ENCODE measurements around the gene RNF182.

DNA sequence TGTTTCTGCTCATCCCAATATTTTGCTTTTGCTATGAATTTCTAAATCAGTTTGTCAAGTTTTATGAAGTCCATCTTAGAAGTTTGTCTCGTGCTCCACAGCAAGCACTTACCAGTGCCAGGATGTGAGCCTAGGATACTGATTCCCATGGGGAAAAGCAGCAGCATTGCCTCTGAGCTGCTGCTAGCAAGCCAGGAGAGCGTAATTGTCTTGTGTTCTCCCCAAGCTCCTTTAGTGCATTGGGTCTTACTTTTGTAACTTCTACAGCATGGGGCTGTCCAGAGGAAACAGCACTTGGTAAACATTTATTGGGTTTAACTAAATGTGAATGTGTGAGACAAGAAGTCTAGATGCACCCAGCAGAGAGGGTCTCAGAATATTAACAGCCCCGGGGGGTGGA, 76.1 kb downstream of the RNF182 start:
- TF ChIP-seq POLR2AphosphoS5 (IDR thresholded peaks at IDR 0.05; ENCODE audit: low read length) (no peak), JUNB (IDR thresholded peaks at IDR 0.05) (no peak), FOS (IDR thresholded peaks at IDR 0.05; ENCODE audit: borderline replicate concordance, extremely low read depth, insufficient read length) (no peak), EP300 (IDR thresholded peaks at IDR 0.05; ENCODE audit: borderline replicate concordance in 1 of 2, control insufficient read depth in 1 of 2, low read depth in 2 of 2, low read length in 2 of 2) (no peak), MEF2B (IDR thresholded peaks at IDR 0.05; ENCODE audit: partially characterized antibody, poor library complexity, severe bottlenecking) (no peak), RAD21 (IDR thresholded peaks at IDR 0.05; ENCODE audit: insufficient read depth, low read depth, low read length) (no peak), ATF7 (IDR thresholded peaks at IDR 0.05; ENCODE audit: low read depth) (no peak), CREB1 (IDR thresholded peaks at IDR 0.05; ENCODE audit: low read depth) (no peak), FOXM1 (IDR thresholded peaks at IDR 0.05; ENCODE audit: low read depth, low read length) (no peak), TCF12 (IDR thresholded peaks at IDR 0.05; ENCODE audit: low read depth, low read length) (no peak), NRF1 (conservative IDR thresholded peaks at IDR 0.05; ENCODE audit: low read depth, low read length) (no peak), CEBPZ (IDR thresholded peaks at IDR 0.05; ENCODE audit: low read depth, low read length) (no peak), USF2 (IDR thresholded peaks at IDR 0.05; ENCODE audit: borderline replicate concordance, low read depth, low read length) (no peak)
- TF ChIP-seq, protein P1, sequence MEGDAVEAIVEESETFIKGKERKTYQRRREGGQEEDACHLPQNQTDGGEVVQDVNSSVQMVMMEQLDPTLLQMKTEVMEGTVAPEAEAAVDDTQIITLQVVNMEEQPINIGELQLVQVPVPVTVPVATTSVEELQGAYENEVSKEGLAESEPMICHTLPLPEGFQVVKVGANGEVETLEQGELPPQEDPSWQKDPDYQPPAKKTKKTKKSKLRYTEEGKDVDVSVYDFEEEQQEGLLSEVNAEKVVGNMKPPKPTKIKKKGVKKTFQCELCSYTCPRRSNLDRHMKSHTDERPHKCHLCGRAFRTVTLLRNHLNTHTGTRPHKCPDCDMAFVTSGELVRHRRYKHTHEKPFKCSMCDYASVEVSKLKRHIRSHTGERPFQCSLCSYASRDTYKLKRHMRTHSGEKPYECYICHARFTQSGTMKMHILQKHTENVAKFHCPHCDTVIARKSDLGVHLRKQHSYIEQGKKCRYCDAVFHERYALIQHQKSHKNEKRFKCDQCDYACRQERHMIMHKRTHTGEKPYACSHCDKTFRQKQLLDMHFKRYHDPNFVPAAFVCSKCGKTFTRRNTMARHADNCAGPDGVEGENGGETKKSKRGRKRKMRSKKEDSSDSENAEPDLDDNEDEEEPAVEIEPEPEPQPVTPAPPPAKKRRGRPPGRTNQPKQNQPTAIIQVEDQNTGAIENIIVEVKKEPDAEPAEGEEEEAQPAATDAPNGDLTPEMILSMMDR (IDR thresholded peaks at IDR 0.05 in 2 of 3, conservative IDR thresholded peaks at IDR 0.05 in 1 of 3; ENCODE audit: control insufficient read depth in 2 of 3, extremely low read depth in 1 of 3, insufficient read depth in 1 of 3, low read depth in 3 of 3, low read length in 3 of 3), result no peak
